CD4-positive, alpha-beta T cell treated with Interleukin-4 for 1 hour (primary cell): ENCODE results near the gene OPHN1.
"Not testable (repeated sequence)": the region's sequence is repeated elsewhere in the genome, so short reads cannot be mapped to it uniquely, and the experiment has no call there.

Experiments used
- DNase-seq, 2 donors: peaks; one replicate each; pipeline ENCODE4 v3.0.0-alpha.2; 2020 to 2022

The OPHN1 gene

GRCh38 chrX:68139791-68140190 is 293.5 kb downstream of the OPHN1 start:
- DNase-seq, result no peak

GRCh38 chrX:68133181-68133580 is 300.1 kb downstream of the OPHN1 start:
- no peak for DNase-seq

GRCh38 chrX:68132749-68133148 is 300.5 kb downstream of the OPHN1 start:
- DNase-seq, result no peak

- no peak for DNase-seq
These were observed 311.5 kb downstream of the OPHN1 start for GRCh38 chrX:68121835-68122234.

GRCh38 chrX:68121371-68121770 is 311.9 kb downstream of the OPHN1 start:
- no peak for DNase-seq

GRCh38 chrX:68115371-68115770 is 317.9 kb downstream of the OPHN1 start:
- DNase-seq, result no peak

GRCh38 chrX:68114573-68115129 is 318.6 kb downstream of the OPHN1 start:
- DNase-seq, result no peak

- no peak for DNase-seq
These were observed 319.3 kb downstream of the OPHN1 start for GRCh38 chrX:68113837-68114572.

- DNase-seq, result no peak
These were observed 321.0 kb downstream of the OPHN1 start for GRCh38 chrX:68112321-68112720.

- no peak for DNase-seq
These were observed 324.1 kb downstream of the OPHN1 start for GRCh38 chrX:68109162-68109561.

- DNase-seq, result no peak
These were observed 334.9 kb downstream of the OPHN1 start for GRCh38 chrX:68098431-68098830.

- no peak for DNase-seq
These were observed 343.0 kb downstream of the OPHN1 start for GRCh38 chrX:68090266-68090665.

GRCh38 chrX:68087526-68087925 is 345.8 kb downstream of the OPHN1 start:
- no peak for DNase-seq

- no peak for DNase-seq
These were observed 346.6 kb downstream of the OPHN1 start for GRCh38 chrX:68086709-68087108.

GRCh38 chrX:68084765-68085164 is 348.5 kb downstream of the OPHN1 start:
- DNase-seq, result no peak

- no peak for DNase-seq
These were observed 349.8 kb downstream of the OPHN1 start for GRCh38 chrX:68083510-68083909.

- DNase-seq, result no peak
These were observed 353.3 kb downstream of the OPHN1 start for GRCh38 chrX:68079961-68080360.

- DNase-seq, result not testable (repeated sequence)
These were observed 354.5 kb downstream of the OPHN1 start for GRCh38 chrX:68078801-68079200.

GRCh38 chrX:68077378-68077777 is 355.9 kb downstream of the OPHN1 start:
- no peak for DNase-seq

GRCh38 chrX:68072041-68072440 is 361.3 kb downstream of the OPHN1 start:
- no peak for DNase-seq

GRCh38 chrX:68070119-68070518 is 363.2 kb downstream of the OPHN1 start:
- not testable (repeated sequence) for DNase-seq

- no peak for DNase-seq
These were observed 372.1 kb downstream of the OPHN1 start for GRCh38 chrX:68061206-68061535.

GRCh38 chrX:68060506-68061205 is 372.6 kb downstream of the OPHN1 start:
- DNase-seq, result no peak

GRCh38 chrX:68059469-68059868 is 373.8 kb downstream of the OPHN1 start:
- DNase-seq, result no peak
